HG03442 (cell line): ENCODE data around the gene PLEK.
"Not testable (repeated sequence)": the region's sequence is repeated elsewhere in the genome, so short reads cannot be mapped to it uniquely, and the experiment has no call there.

Source experiments
- ATAC-seq: cut with Tn5 transposase; IDR thresholded peaks from one replicate; pipeline ENCODE4 v1.9.1; 2021; ENCODE audit warnings: mild to moderate bottlenecking, moderate library complexity; ENCODE audit not compliant: unreplicated experiment

The PLEK gene

DNA sequence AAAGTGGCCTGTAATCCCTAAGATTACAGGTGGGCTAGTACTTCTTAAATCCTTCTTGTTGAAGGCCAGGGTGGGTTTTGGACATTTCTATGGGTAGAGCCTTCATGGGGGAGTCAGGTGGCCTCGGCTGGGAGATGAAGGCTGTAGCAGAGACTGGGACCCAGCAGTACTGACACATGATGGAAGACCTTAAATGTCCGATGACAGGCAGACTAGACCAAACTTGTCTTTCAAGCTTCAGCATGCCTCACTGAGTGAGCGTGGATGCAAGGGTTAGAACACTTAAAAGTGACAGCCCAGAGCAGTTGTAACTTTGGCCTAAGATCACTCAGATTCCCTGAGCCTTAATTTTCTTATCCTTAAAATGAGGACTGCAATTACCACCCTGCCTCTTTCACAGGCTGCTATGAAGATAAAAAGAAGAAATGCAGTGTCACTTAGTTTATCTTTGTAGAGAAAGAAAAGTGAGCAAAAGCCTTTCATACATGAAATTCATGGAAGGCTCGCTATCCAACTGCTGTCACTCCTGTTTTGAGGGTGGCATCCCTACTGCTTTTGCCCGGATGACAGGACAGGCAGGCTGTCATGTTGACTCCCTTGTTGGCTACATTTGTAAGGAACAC, 19.5 kb downstream of the PLEK start:
- no peak for ATAC-seq

DNA sequence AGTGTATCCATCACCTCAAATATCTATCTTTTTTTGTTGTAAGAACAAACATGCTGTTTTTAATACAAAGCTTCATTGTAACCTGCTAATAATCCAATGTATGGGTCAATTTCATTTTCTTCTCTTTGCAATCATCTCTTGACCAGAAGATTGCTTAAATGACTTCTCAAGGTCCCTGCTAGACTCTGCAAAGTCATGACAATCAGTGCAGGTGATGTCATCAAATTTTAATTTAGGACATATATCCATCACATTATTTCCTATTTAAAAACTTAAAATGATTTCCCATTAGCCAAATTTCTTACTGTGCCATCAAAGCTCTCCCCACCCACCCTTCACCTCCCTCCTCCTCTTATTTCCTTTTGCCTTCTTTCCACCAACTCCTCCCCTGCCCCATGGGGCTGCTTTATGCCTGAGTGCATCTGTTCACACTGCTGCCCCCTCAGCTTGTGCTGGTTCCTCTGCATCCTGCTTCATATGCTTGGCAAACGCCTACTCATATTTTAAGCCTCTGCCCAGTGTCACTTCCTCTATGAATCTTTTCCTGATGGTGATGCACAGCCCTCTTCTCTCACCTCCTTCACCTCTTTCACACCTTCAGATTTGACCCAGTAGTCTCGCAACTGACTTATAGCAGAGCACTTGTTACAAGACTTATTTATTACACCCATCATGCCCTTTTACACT, 20.3 kb downstream of the PLEK start:
- peak; percentile 56 for ATAC-seq

DNA sequence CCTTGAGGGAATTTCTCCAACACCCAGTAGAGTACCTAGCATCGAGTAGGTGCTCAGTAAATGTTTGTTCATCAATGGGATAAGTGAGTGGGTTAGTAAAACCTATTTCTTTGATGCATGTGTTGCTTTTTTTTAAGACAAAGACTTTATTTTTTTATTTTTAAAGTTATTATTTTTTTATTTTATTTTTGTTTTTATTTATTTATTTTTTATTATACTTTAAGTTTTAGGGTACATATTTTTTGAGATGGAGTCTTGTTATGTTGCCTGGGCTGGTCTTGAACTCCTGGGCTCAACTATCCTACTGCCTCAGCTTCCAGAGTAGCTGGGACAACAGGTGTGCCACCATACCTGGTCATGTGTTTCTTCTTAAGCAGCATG, 20.8 kb downstream of the PLEK start:
- ATAC-seq, result no peak

DNA sequence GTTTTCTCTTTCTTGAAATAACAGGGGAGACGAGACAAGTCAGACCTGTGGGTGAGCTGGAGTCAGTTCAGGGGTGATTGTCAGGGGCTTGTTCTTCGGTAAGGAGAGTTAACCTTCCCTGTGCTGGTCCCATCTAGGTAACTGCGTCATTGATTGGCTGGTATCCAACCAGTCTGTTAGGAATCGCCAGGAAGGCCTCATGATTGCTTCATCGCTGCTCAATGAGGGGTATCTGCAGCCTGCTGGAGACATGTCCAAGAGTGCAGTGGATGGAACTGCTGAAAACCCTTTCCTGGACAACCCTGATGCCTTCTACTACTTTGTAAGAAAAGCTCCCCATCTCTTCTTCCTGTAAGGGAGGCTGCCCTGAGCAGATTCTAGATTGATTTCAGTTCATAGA, 21.3 kb downstream of the PLEK start:
- no peak for ATAC-seq

DNA sequence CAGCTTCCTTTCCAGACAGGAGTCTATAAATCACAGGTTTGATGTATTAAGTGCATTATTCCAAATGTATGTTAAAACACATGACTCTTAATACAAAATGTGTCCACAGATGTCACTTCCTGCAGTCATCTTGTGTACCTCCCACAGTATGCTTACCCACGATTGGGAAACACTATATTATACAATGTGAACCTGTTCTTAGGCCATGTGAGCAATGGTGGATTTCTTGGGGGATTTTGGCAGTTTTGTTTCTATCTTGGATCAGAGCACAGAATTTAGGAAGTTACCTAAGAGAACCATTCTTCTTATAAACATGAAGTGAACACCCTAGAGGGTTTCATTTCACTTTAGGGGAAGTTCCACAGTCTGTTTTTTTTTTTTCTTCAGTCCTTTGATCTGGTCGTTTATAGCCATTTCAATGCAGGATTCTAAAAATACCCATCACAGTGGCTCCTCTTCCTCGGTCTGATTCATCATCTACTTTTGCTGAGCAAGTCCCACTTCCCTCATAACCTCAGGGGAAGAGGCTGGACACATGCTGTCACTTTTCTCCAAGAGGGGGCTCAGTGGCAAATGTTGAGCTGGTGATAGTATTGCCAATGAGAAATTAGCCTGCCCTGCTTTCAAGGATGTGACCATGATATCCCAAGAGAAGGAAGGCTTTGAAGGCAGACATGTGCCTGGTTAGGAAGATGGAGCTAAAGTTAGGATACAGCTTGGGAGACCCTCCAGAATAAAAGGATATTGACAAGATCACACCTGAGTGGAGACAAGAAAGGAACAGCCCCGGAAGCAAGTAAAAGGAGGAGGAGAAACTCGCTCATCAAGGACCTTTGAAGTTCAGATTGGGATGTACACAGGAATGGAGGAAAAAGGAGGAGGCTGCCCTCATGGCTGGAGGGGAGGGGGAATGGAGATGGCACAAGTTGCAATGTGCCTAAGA, 22.6 kb downstream of the PLEK start:
- peak; percentile 59 for ATAC-seq

DNA sequence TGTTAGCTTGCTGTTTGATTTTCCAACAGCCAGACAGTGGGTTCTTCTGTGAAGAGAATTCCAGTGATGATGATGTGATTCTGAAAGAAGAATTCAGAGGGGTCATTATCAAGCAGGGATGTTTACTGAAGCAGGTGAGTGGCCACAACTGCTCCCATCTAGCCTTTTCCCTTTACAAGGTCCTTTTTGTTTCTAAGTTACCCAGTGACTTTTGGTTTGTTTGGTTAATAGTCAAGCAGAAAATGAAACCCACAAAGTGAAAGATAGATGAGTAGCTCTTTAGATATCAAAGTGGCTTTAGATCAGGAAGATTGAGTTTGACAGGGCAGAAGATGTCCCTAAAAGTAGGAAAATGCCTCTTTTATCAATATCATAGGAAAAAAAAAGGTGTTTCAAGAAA, 23.3 kb downstream of the PLEK start:
- ATAC-seq, result peak; percentile 25

DNA sequence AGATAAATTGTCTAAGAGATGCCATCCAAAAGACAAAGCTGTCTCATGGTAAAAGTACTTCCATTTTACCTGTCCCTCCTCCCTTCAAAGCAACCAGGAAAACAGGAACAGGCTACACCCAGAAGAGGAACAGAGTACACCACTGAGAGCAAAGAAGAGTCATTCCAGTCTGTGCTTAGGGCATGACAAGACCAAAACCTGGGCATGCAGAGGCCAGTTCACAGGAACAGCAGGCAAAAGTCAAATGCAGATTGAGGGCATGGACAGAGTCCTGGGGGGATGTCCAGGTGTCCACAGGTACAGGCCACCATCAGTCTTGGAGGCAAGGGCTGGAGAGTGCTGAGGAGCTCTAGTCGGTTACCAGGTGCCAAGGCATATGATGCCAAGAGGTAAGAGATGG, 23.7 kb downstream of the PLEK start:
- no peak for ATAC-seq

DNA sequence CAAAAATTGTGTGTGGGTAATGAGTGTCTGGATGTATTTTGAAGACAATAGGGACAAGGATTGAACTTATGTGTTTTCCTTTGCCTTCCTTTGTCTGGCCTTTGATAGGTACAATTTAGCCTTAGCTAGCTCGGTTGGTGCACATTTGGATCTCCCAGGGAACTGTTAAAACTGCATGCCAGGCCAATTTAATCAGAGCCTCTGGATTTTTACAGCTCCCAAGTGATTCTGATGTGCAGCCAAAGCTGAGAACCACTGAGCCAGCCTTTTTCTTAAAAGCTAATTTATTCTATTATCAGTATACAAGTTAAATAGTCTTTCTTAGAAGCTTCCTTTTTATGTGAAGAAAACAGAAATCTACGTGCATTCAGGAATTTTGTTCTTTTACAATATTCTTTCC, 25.0 kb downstream of the PLEK start:
- no peak for ATAC-seq

DNA sequence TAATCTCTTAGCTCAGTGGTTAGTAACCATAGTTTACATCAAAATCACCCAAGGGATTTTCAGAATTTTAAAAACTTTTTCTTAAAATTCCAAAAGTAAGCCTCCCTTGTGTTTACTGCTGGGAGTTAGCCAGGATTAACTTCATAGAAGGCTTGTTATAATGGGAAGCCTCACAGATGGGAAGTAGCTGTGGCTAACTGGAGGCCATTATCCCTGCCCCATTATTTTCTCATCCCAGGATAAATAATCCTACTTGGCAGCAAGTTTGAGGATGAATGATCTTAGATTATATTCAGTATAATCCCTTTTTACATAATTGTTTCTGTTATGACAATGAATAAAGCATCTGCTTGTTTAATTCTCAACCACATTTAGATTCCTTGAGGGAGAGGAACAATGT, 25.5 kb downstream of the PLEK start:
- no peak for ATAC-seq

DNA sequence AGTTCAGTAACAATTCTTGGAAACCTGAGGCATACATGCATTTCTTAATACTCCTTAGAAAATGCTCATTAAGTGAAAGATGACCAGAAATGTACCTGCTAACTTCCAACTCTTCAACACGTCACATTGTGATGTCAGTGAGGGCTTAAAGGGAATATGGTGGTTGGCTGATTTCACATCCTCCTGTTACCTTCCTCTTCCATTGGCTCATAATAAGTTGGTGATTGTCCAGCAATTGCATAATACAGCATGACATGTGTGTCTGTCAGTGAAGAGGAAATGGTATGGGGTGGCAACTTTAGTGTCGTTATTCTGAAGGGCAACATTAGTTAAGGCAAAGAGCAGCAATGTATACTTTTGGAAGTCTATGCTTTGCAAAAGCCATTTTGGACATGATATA, 26.0 kb downstream of the PLEK start:
- no peak for ATAC-seq

DNA sequence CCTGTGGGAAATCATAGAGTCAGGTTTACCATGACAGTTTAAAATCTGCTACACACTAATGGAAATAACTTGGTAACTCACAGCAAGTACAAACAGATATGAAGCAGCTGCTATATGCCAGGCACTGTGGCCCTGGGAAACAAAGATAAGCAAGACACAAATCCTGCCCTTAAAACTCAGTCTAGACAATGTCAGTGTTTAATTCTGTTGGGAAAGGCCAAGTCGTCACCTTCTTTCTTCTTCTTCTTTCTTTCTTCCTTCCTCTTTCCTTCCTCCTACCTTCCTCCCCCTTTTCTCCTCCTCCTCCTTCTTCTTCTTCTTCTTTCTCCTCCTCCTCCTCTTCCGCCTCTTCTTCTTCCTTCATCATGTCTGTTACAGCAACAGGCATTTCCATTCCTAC, 26.8 kb downstream of the PLEK start:
- ATAC-seq, result no peak

DNA sequence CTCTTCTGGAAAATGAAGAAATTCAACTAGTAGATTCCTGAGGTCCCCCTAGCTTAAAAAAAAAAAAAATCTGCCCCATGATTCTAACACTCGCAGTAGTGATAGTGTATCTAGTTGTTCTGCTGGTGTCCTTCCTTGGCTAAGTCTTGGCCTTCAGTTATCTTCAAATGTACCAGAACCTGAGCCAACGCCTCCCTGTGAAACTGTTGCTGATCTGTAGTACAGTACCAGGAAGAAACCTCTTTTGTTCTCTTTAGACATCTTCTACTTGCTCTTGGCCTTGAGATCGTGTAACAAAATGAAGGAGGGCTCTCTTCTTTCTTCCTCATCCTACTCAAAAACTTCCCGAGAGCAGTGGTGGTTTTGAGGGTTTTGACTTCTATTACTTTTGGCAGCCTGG, 31.0 kb downstream of the PLEK start:
- no peak for ATAC-seq

DNA sequence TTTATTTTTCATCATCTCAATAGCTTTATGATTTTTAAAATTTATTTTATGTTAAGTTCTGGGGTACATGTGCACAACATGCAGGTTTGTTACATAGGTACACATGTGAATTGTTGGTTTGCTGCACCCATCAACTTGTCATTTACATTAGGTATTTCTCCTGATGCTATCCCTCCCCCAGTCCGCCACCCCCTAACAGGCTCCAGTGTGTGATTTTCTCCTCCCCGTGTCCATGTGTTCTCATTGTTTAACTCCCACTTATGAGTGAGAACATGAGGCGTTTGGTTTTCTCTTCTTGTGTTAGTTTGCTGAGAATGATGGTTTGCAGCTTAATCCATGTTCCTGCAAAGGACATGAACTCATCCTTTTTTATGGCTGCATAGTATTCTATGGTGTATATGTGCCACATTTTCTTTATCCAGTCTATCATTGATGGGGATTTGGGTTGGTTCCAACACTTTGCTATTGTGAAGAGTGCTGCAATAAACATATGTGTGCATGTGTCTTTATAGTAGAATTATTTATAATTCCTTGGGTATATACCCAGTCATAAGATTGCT, 32.7 kb downstream of the PLEK start:
- not testable (repeated sequence) for ATAC-seq

DNA sequence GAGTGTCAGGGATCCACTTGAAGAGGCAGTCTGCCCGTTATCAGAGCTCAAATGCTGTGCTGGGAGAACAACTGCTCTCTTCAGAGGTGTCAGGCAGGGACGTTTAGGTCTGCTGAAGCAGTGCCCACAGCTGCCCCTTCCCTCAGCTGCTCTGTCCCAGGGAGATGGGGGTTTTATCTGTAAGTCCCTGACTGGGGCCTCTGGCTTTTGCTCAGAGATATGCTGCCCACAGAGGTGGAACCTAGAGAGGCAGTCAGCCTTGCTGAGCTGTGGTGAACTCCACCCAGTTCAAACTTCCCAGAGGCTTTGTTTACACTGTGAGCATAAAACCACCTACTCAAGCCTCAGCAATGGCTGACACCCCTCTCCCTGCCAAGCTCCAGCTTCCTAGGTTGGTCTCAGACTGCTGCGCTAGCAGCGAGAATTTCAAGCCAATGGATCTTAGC, 38.1 kb downstream of the PLEK start:
- ATAC-seq, result peak; percentile 65

DNA sequence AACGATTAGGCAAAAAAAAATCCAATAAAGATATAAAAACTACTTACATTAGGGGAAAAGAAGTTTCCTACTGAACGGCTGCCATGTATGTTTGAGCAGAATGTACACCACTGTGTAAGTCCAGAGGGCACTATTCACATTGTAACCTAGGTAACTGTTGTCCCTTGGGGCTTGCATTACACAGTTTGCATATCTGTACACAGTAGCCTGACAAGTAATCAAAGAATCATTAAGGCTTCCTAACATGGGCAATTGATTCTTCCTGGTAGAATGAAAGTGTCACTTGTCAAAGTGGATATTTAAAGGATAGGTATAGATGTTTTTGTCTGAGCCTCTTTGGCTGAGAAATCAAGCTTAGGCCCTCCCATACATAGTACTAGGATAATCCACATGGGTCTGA, 39.1 kb downstream of the PLEK start:
- no peak for ATAC-seq

DNA sequence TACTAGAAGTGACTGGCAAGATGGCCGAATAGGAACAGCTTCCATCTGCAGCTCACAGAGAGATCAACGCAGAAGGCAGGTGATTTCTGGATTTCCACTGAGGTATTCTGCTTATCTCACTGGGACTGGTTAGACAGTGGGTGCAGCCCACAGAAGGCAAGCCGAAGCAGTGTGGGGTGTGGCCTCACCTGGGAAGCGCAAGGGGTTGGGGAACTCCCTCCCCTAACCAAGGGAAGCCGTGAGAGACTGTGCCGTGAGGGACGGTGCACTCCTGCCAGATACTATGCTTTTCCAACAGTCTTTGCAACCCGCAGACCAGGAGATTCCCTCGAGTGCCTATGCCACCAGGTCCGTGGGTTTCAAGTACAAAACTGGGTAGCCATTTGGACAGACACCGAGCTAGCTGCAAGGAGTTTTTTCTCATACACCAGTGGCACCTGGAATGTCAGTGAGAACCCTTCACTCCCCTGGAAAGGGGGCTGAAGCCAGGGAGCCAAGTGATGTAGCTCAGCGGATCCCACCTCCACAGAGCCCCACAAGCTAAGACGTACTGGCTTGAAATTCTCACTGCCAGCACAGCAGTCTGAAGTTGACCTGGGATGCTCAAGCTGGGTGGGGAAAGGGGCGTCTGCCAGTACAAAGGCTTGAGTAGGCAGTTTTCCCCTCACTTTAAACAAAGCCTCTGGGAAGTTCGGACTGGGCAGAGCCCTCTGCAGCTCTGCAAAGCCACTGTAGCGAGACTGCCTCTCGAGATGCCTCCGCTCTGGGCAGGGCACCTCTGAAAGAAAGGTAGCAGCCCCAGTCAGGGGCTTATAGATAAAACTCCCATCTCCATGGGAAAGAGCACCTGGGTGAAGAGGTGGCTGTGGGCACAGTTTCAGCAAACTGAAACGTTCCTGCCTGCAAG, 40.1 kb downstream of the PLEK start:
- no peak for ATAC-seq

DNA sequence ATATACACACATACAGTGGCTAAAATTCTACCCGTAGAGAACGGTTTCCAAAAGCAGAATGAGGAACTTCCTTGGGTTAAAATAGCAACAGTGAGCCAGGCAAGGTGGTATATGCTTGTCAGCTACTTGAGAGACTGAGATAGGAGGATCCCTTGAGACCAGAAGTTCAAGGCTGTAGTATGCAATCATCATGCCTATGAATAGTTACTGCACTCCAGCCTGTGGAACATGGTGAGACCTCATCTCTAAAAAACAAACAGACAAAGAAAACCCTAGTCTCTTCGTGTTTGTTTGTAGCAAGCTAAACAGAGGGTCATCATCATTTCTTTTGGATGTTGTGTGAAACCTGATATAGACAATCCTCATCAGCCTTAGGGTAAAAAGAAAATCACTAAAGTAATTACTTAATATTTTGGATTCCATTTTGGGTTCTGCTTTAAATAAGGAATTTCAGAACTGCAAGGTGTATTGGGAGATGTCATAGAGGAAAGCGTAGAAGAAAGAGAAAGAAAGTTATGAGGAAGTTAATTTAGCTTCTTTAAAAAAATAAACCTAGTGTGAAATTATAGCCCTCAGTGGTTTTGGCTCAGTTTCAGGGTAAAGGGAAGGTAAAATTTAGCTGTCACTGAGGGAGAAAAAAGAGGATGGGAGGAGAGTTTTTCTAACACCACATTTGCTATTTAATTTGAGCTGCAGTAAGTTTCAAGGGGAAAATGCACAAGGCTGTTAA, 46.5 kb downstream of the PLEK start:
- peak; percentile 96 for ATAC-seq

DNA sequence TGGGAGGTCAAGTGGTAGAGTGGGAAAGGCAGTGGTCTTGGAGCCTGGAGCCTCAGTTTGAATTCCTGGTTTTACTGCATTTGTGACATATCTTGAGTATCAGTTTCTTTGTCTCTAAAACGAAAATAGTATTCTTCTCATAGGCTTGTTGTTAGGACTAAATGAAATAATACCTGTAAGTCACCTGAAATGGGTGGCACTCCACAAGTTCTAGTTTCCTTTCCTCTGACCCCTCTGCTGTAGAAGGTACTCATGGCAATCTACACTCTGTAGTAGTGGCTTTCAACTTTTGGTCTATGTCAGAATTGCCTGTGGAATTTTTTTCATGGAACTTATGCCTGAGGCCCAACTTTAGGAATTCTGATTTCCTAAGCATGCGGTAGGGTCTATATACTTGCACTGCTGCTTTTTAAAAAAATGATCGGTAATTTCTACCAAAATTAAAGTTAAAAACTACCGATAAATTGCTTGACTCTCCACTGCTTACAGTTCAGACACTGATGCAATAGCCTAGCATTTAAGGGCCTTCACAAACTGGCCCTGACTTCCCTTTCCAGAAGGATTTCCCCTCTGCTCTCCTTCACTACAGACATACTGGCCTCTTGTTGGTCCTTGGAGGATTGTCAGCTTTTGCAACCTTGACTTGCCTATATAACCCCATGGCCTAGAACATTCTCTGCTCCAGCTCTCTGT, 47.2 kb downstream of the PLEK start:
- ATAC-seq, result peak; percentile 21

DNA sequence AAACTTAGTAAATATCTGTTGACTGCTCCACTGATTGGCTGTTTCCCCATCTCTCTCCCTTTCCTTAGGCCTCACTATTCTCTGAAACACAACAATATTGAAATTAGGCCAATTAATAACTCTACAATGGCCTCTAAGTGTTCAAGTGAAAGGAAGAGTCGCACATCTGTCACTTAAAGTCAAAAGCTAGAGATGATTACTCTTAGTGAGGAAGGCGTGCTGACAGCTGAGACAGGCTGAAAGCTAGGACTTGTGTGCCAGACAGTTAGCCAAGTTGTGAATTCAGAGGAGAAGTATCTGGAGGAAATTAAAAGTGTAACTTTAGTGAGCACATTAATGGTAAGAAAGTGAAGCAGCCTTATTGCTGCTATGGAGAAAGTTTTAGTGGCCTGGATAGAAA, 48.4 kb downstream of the PLEK start:
- ATAC-seq, result no peak
